Left lung (tissue), 10 donors: ENCODE results near the gene SERPINA4. TPM values are rescaled to one million over a fixed set of nuclear protein-coding genes. Genes with fewer than 3 reads are reported as not detected.
"Not testable (repeated sequence)": the region's sequence is repeated elsewhere in the genome, so short reads cannot be mapped to it uniquely, and the experiment has no call there.

Source experiments
- ATAC-seq: fragments of 200-7000 bp; cut with Tn5 transposase; one replicate; pipeline ENCODE4 v1.9.1; 2020; ENCODE audit warnings: moderate library complexity
- DNase-seq, 4 donors: peaks; one replicate each; pipeline ENCODE4 v3.0.0-alpha.2; 2013 to 2020
- H3K27ac ChIP-seq, 2 donors: fragments of 200-600 bp; sonication (generic) in 1 of 2; one replicate each; pipeline versions ENCODE4 v1.5.0 to v1.8.0; 2020 to 2021
- H3K27me3 ChIP-seq, 2 donors: fragments of 200-600 bp; sonication (generic) in 1 of 2; one replicate each; pipeline versions ENCODE4 v1.5.0 to v1.8.0; 2020 to 2021
- H3K36me3 ChIP-seq, 2 donors: fragments of 200-600 bp; sonication (generic) in 1 of 2; one replicate each; pipeline versions ENCODE4 v1.5.0 to v1.8.0; 2020 to 2021
- H3K4me1 ChIP-seq, 2 donors: fragments of 200-600 bp; one replicate each; pipeline ENCODE4 v1.8.0; 2021
- H3K4me3 ChIP-seq, 2 donors: fragments of 200-600 bp; sonication (generic) in 1 of 2; one replicate each; pipeline versions ENCODE4 v1.5.0 to v1.8.0; 2020 to 2021; ENCODE audit warnings: mild to moderate bottlenecking in 1 of 2
- H3K9me3 ChIP-seq, 2 donors: fragments of 200-600 bp; sonication (generic) in 1 of 2; one replicate each; pipeline versions ENCODE4 v1.5.0 to v1.8.0; 2020 to 2021
- intact Hi-C, 2 donors: fragments of 100-400 bp; cut with DNase I; formaldehyde crosslinking; loops; one replicate each; pipeline versions ENCODE4 v1.11.2 to v1.14.2; 2022
- polyA plus RNA-seq, 6 donors: library from polyadenylated mRNA; unstranded; fragments of 120-200 nt; gene quantifications; one replicate each; pipeline ENCODE4 v1.2.1, GENCODE V29; 2013; ENCODE audit not compliant: insufficient read length in 6 of 6
- total RNA-seq, 2 donors: library from RNA; stranded (reverse); fragmentation: NEBNext Ultra II Directional; extraction: Animal tissue kit (Norgen Biotek cat#: 25700); gene quantifications; one replicate each; pipeline ENCODE4 v1.2.1, GENCODE V29; 2021
- TF ChIP-seq, protein P1 (sequence below), 2 donors: fragments of 200-600 bp; sonication (generic) in 1 of 2; IDR thresholded peaks; one replicate each; pipeline versions ENCODE4 v1.5.0 to v1.8.0; 2021; ENCODE audit warnings: antibody characterized with exemption in 2 of 2
- donor health status: DM: no; HTN: yes; CAD: no.
- donor health status: DM: no; HTN: no; CAD: no.

SERPINA4 gene
- total and polyA plus RNA-seq, 8 donors = 1.0 to 2.7 (median 1.3) TPM; not detected in 2

GRCh38 chr14:94574336-94574735 is 13.1 kb downstream of the SERPINA4 start:
- no peaks in the 10 kb centered on the region for H3K9me3 ChIP-seq
- no peak for ATAC-seq
- H3K36me3 ChIP-seq = no peaks in the 10 kb centered on the region
- no peak overlapping the region for H3K4me3 ChIP-seq
- no peak for DNase-seq
- intact Hi-C loops = no loop called here
- TF ChIP-seq, protein P1, sequence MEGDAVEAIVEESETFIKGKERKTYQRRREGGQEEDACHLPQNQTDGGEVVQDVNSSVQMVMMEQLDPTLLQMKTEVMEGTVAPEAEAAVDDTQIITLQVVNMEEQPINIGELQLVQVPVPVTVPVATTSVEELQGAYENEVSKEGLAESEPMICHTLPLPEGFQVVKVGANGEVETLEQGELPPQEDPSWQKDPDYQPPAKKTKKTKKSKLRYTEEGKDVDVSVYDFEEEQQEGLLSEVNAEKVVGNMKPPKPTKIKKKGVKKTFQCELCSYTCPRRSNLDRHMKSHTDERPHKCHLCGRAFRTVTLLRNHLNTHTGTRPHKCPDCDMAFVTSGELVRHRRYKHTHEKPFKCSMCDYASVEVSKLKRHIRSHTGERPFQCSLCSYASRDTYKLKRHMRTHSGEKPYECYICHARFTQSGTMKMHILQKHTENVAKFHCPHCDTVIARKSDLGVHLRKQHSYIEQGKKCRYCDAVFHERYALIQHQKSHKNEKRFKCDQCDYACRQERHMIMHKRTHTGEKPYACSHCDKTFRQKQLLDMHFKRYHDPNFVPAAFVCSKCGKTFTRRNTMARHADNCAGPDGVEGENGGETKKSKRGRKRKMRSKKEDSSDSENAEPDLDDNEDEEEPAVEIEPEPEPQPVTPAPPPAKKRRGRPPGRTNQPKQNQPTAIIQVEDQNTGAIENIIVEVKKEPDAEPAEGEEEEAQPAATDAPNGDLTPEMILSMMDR (IDR thresholded peaks at IDR 0.05) = no peak
- no peaks in the 10 kb centered on the region for H3K4me1 ChIP-seq
- H3K27ac ChIP-seq = no peak overlapping the region
- H3K27me3 ChIP-seq = no peaks in the 10 kb centered on the region

- Histone ChIP-seq H3K4me1 (no peaks in the 10 kb centered on the region), H3K4me3 (no peak overlapping the region), H3K27me3 (no peaks in the 10 kb centered on the region), H3K27ac (no peak overlapping the region), H3K9me3 (no peaks in the 10 kb centered on the region), H3K36me3 (no peaks in the 10 kb centered on the region)
- no peak for ATAC-seq
- DNase-seq = peak in 1 of 4 donors; percentile 27
- TF ChIP-seq, protein P1 (IDR thresholded peaks at IDR 0.05) = no peak
- intact Hi-C loops = no loop called here
Observed at GRCh38 chr14:94575730-94576585, 14.7 kb downstream of the SERPINA4 start.

- DNase-seq, H3K4me3 ChIP-seq, intact Hi-C loops, H3K36me3 ChIP-seq, H3K27ac ChIP-seq, H3K27me3 ChIP-seq, H3K9me3 ChIP-seq, ATAC-seq, H3K4me1 ChIP-seq: not testable (repeated sequence)
Observed at GRCh38 chr14:94577472-94577871, 16.2 kb downstream of the SERPINA4 start.

DNA sequence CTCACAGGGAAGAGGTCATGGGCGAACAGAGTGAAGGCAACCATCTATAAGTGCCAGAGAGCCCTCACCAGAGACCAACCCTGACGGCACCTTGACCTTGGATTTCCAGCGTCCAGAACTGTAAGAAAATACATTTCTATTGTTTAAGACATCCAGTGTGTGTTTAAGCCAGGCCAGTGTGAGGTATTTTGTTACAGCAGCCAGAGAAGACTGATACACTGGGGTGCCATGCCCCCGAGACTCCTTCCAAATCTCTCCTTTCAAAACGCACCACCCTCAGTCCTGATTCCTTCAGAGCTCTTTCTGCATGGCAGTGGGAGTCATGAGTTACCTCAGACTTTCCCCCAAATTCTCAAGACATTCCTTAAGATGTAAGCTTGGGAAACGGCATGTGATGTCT is 17.5 kb downstream of the SERPINA4 start:
- ATAC-seq (no peak), DNase-seq (no peak)
- intact Hi-C loops = no loop called here
- H3K27me3 ChIP-seq = no peaks in the 10 kb centered on the region
- no peak overlapping the region for H3K4me3 ChIP-seq
- H3K4me1 ChIP-seq = no peaks in the 10 kb centered on the region
- TF ChIP-seq, protein P1 (IDR thresholded peaks at IDR 0.05) = no peak
- no peak overlapping the region for H3K27ac ChIP-seq
- H3K36me3 ChIP-seq = no peaks in the 10 kb centered on the region
- H3K9me3 ChIP-seq = no peaks in the 10 kb centered on the region

- intact Hi-C loops = no loop called here
- no peak within 1 kb of the TSS for H3K27ac ChIP-seq
- ATAC-seq (peak; percentile 25), DNase-seq (no peak)
- H3K36me3 ChIP-seq = no peaks in the 10 kb centered on the region
- no peaks in the 10 kb centered on the region for H3K9me3 ChIP-seq
- H3K27me3 ChIP-seq = no peaks in the 10 kb centered on the region
- H3K4me3 ChIP-seq = no peak within 1 kb of the TSS
- no peaks in the 10 kb centered on the region for H3K4me1 ChIP-seq
- TF ChIP-seq, protein P1 (IDR thresholded peaks at IDR 0.05) = no peak
Observed at GRCh38 chr14:94581127-94581999, 20.1 kb downstream of the SERPINA4 start, which contains the start of gene SERPINA5. SERPINA5 (plus strand) TSS chr14:94581426; CDS start chr14:94587363, 5,937 bp downstream.
